HEK293 (cell line): Measurements from ENCODE around the gene COLQ.

ENCODE experiments used
- CTCF ChIA-PET: fragments of 350-600 bp; formaldehyde crosslinking; extraction: SDS; loops from one replicate; lab custom pipeline; 2021; ENCODE audit warnings: antibody characterized with exemption; lab: Yijun Ruan, JAX
- POLR2A ChIA-PET: fragments of 300-600 bp; formaldehyde crosslinking; extraction: SDS; loops from one replicate; lab custom pipeline; 2020; ENCODE audit warnings: antibody characterized with exemption, inconsistent platforms; lab: Yijun Ruan, JAX
- H3K27ac ChIP-seq: fragments of 200-500 bp; sonication (Bioruptor generic); 2 replicates; pipeline ENCODE4 v1.5.1; 2014; ENCODE audit warnings: low read depth, low read length, control low read depth, inconsistent platforms; ENCODE audit errors: extremely low read depth
- H3K36me3 ChIP-seq, 2 experiments: fragments of 200-500 bp in 1 of 2; sonication (Bioruptor generic) in 1 of 2; 1 replicate in 1 of 2; 2 replicates in 1 of 2; pipeline ENCODE4 v1.5.1; 2014 to 2017; ENCODE audit warnings: inconsistent platforms in 2 of 2, low read length in 2 of 2; ENCODE audit not compliant: control insufficient read depth in 2 of 2, insufficient read depth in 1 of 2
- H3K4me1 ChIP-seq: fragments of 200-500 bp; sonication (Bioruptor generic); 2 replicates; pipeline ENCODE4 v1.5.1; 2014; ENCODE audit warnings: mild to moderate bottlenecking, low read length, inconsistent platforms; ENCODE audit not compliant: control insufficient read depth, insufficient read depth
- H3K4me3 ChIP-seq: 2 replicates; pipeline ENCODE4 v1.5.1; 2011; ENCODE audit warnings: low read depth, mild to moderate bottlenecking, control low read depth, low read length, moderate library complexity
- H3K9me3 ChIP-seq: fragments of 200-500 bp; sonication (Bioruptor generic); 2 replicates; pipeline ENCODE4 v1.5.1; 2014; ENCODE audit warnings: low read depth, low read length, inconsistent platforms; ENCODE audit not compliant: control insufficient read depth, insufficient read depth
- EGR2 ChIP-seq: fragments of 450-650 bp; formaldehyde crosslinking; IDR thresholded peaks from 2 replicates; pipeline ENCODE4 v1.5.1; 2016; ENCODE audit warnings: low read depth, missing biosample characterization, missing genetic modification characterization
- GLIS2 ChIP-seq: fragments of 450-650 bp; formaldehyde crosslinking; IDR thresholded peaks from 2 replicates; pipeline ENCODE4 v1.5.1; 2016; ENCODE audit warnings: missing biosample characterization, missing genetic modification characterization
- KLF7 ChIP-seq: fragments of 450-650 bp; formaldehyde crosslinking; IDR thresholded peaks from 2 replicates; pipeline ENCODE4 v1.5.1; 2016; ENCODE audit warnings: missing biosample characterization, missing genetic modification characterization, borderline replicate concordance
- KLF9 ChIP-seq: fragments of 450-650 bp; formaldehyde crosslinking; IDR thresholded peaks from 2 replicates; pipeline ENCODE4 v1.5.1; 2016; ENCODE audit warnings: missing biosample characterization, missing genetic modification characterization, low read depth
- OVOL3 ChIP-seq: fragments of 450-650 bp; formaldehyde crosslinking; IDR thresholded peaks from 2 replicates; pipeline ENCODE4 v1.5.1; 2016; ENCODE audit warnings: missing biosample characterization, missing genetic modification characterization
- SALL2 ChIP-seq: fragments of 450-650 bp; formaldehyde crosslinking; IDR thresholded peaks from 2 replicates; pipeline ENCODE4 v1.5.0; 2017; ENCODE audit warnings: missing biosample characterization, mild to moderate bottlenecking, missing genetic modification characterization, borderline replicate concordance
- ZBTB7A ChIP-seq: fragments of 450-650 bp; formaldehyde crosslinking; IDR thresholded peaks from 2 replicates; pipeline ENCODE4 v1.5.1; 2016; ENCODE audit warnings: low read depth, missing biosample characterization, missing genetic modification characterization
- ZNF112 ChIP-seq: fragments of 450-650 bp; formaldehyde crosslinking; IDR thresholded peaks from 2 replicates; pipeline ENCODE4 v1.5.0; 2017; ENCODE audit warnings: missing biosample characterization, missing genetic modification characterization
- ZNF140 ChIP-seq: fragments of 450-650 bp; formaldehyde crosslinking; IDR thresholded peaks from 2 replicates; pipeline ENCODE4 v1.5.1; 2016; ENCODE audit warnings: missing biosample characterization, missing genetic modification characterization
- ZNF16 ChIP-seq: fragments of 450-650 bp; formaldehyde crosslinking; IDR thresholded peaks from 2 replicates; pipeline ENCODE4 v1.5.1; 2016; ENCODE audit warnings: low read depth, missing biosample characterization, missing genetic modification characterization
- ZNF341 ChIP-seq: fragments of 450-650 bp; formaldehyde crosslinking; IDR thresholded peaks from 2 replicates; pipeline ENCODE4; 2016; ENCODE audit warnings: low read depth, missing biosample characterization, missing genetic modification characterization
- ZNF404 ChIP-seq: fragments of 450-650 bp; formaldehyde crosslinking; IDR thresholded peaks from 2 replicates; pipeline ENCODE4 v1.5.1; 2017; ENCODE audit warnings: missing biosample characterization, missing genetic modification characterization
- ZNF426 ChIP-seq: fragments of 450-650 bp; formaldehyde crosslinking; IDR thresholded peaks from 2 replicates; pipeline ENCODE4 v1.5.1; 2017; ENCODE audit warnings: missing biosample characterization, missing genetic modification characterization, mild to moderate bottlenecking, inconsistent platforms, moderate library complexity
- ZNF473 ChIP-seq: fragments of 450-650 bp; formaldehyde crosslinking; IDR thresholded peaks from 2 replicates; pipeline ENCODE4 v1.5.1; 2017; ENCODE audit warnings: missing biosample characterization, missing genetic modification characterization
- ZNF521 ChIP-seq: fragments of 450-650 bp; formaldehyde crosslinking; IDR thresholded peaks from 2 replicates; pipeline ENCODE4 v1.5.1; 2017; ENCODE audit warnings: missing biosample characterization, mild to moderate bottlenecking, missing genetic modification characterization
- ZNF654 ChIP-seq: fragments of 450-650 bp; formaldehyde crosslinking; IDR thresholded peaks from 2 replicates; pipeline ENCODE4 v1.5.1; 2016; ENCODE audit warnings: low read depth, missing biosample characterization, missing genetic modification characterization
- ZNF707 ChIP-seq: fragments of 450-650 bp; formaldehyde crosslinking; IDR thresholded peaks from 2 replicates; pipeline ENCODE4 v1.5.1; 2016; ENCODE audit warnings: missing biosample characterization, missing genetic modification characterization
- ZNF747 ChIP-seq: fragments of 450-650 bp; formaldehyde crosslinking; IDR thresholded peaks from 2 replicates; pipeline ENCODE4 v1.5.1; 2016; ENCODE audit warnings: missing biosample characterization, missing genetic modification characterization
- ZNF776 ChIP-seq: fragments of 450-650 bp; formaldehyde crosslinking; IDR thresholded peaks from 2 replicates; pipeline ENCODE4 v1.5.0; 2017; ENCODE audit warnings: missing biosample characterization, missing genetic modification characterization, borderline replicate concordance
- ZNF791 ChIP-seq: fragments of 450-650 bp; formaldehyde crosslinking; IDR thresholded peaks from 2 replicates; pipeline ENCODE4 v1.5.1; 2016; ENCODE audit warnings: missing biosample characterization, missing genetic modification characterization
- ZSCAN23 ChIP-seq: fragments of 450-650 bp; formaldehyde crosslinking; IDR thresholded peaks from 2 replicates; pipeline ENCODE4 v1.5.1; 2016; ENCODE audit warnings: missing biosample characterization, missing genetic modification characterization
- TF ChIP-seq, protein P1 (sequence below): fragments of 450-650 bp; formaldehyde crosslinking; IDR thresholded peaks from 2 replicates; pipeline ENCODE4 v1.5.1; 2016; ENCODE audit warnings: missing biosample characterization, missing genetic modification characterization
- TF ChIP-seq, protein P2 (sequence below): fragments of 450-650 bp; formaldehyde crosslinking; IDR thresholded peaks from 2 replicates; pipeline ENCODE4 v1.5.1; 2016; ENCODE audit warnings: missing biosample characterization, missing genetic modification characterization, low read depth
- TF ChIP-seq, protein P3 (sequence below): fragments of 450-650 bp; formaldehyde crosslinking; IDR thresholded peaks from 2 replicates; pipeline ENCODE4 v1.5.1; 2016; ENCODE audit warnings: missing biosample characterization, missing genetic modification characterization
- TF ChIP-seq, protein P4 (sequence below): fragments of 450-650 bp; formaldehyde crosslinking; IDR thresholded peaks from 2 replicates; pipeline ENCODE4 v1.5.1; 2016; ENCODE audit warnings: missing biosample characterization, missing genetic modification characterization

Gene COLQ

DNA sequence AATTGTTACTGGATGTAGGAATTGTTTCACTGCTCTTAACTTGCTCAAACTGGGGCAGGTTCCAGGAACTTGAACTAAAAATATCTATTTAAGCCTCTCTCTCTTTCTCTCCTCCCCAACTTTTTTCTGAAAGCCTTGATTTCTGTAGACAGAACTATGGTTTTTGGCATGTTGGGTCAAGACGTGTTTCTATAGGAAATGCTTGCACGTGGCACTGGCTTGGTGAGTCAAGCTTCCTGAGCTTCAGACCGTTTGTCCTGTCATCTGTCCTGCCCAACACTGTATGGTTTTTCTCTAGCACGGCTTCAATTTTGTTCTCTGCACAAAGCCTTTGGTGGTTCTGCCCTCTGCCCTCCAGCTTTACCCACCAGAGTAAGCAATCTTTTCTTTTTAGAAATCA is 80.6 kb downstream of the COLQ start:
- ChIA-PET CTCF (no interaction called here), POLR2A (no interaction called here)
- no peaks in the 10 kb centered on the region for H3K4me1 ChIP-seq
- H3K4me3 ChIP-seq = no peak overlapping the region
- H3K27ac ChIP-seq = no peak overlapping the region
- no peaks in the 10 kb centered on the region for H3K9me3 ChIP-seq
- H3K36me3 ChIP-seq = peaks cover 55 to 80% of the 10 kb centered on the region in 2 experiments
- TF ChIP-seq ZNF140 (no peak), ZNF341 (tag by site-specific recombination) (no peak), ZNF521 (tag by site-specific recombination) (no peak), ZNF747 (tag by site-specific recombination) (no peak), ZNF791 (tag by site-specific recombination) (no peak), ZNF776 (tag by site-specific recombination) (no peak), ZSCAN23 (no peak), KLF9 (no peak), ZNF707 (tag by site-specific recombination) (no peak), ZNF112 (tag by site-specific recombination) (no peak), SALL2 (tag by site-specific recombination) (no peak), ZNF654 (tag by site-specific recombination) (no peak), EGR2 (no peak), ZNF16 (no peak), ZNF404 (no peak)
- TF ChIP-seq, protein P1, sequence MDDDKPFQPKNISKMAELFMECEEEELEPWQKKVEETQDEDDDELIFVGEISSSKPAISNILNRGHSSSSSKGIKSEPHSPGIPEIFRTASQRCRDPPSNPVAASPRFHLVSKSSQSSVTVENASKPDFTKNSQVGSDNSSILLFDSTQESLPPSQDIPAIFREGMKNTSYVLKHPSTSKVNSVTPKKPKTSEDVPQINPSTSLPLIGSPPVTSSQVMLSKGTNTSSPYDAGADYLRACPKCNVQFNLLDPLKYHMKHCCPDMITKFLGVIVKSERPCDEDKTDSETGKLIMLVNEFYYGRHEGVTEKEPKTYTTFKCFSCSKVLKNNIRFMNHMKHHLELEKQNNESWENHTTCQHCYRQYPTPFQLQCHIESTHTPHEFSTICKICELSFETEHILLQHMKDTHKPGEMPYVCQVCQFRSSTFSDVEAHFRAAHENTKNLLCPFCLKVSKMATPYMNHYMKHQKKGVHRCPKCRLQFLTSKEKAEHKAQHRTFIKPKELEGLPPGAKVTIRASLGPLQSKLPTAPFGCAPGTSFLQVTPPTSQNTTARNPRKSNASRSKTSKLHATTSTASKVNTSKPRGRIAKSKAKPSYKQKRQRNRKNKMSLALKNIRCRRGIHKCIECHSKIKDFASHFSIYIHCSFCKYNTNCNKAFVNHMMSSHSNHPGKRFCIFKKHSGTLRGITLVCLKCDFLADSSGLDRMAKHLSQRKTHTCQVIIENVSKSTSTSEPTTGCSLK = no peak

GRCh38 chr3:15439476-15439875 is 82.0 kb downstream of the COLQ start:
- no peaks in the 10 kb centered on the region for H3K4me1 ChIP-seq
- TF ChIP-seq ZNF521 (tag by site-specific recombination) (no peak), ZNF776 (tag by site-specific recombination) (no peak), ZNF473 (tag by site-specific recombination) (no peak)
- TF ChIP-seq, all 188 proteins: peak for 0
- H3K9me3 ChIP-seq = no peaks in the 10 kb centered on the region
- POLR2A ChIA-PET = no interaction called here
- H3K4me3 ChIP-seq = no peak overlapping the region
- peaks cover 69 to 94% of the 10 kb centered on the region in 2 experiments for H3K36me3 ChIP-seq
- no peak overlapping the region for H3K27ac ChIP-seq
- CTCF ChIA-PET = interaction anchor here (0.5 to 0.6 kb wide), 2 partner anchors 10 to 118 kb away, joined by 3 read pairs; no protein-coding TSS in a partner anchor

GRCh38 chr3:15438983-15439382 is 82.5 kb downstream of the COLQ start:
- POLR2A ChIA-PET = no interaction called here
- CTCF ChIA-PET = interaction anchor here (0.6 kb wide), 2 partner anchors 34 to 118 kb away, joined by 3 to 6 read pairs; no protein-coding TSS in a partner anchor
- TF ChIP-seq ZNF426 (tag by site-specific recombination) = no peak
- TF ChIP-seq, protein P2, sequence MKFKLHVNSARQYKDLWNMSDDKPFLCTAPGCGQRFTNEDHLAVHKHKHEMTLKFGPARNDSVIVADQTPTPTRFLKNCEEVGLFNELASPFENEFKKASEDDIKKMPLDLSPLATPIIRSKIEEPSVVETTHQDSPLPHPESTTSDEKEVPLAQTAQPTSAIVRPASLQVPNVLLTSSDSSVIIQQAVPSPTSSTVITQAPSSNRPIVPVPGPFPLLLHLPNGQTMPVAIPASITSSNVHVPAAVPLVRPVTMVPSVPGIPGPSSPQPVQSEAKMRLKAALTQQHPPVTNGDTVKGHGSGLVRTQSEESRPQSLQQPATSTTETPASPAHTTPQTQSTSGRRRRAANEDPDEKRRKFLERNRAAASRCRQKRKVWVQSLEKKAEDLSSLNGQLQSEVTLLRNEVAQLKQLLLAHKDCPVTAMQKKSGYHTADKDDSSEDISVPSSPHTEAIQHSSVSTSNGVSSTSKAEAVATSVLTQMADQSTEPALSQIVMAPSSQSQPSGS (tag by site-specific recombination) = no peak
- TF ChIP-seq GLIS2 (tag by site-specific recombination) = no peak
- TF ChIP-seq, protein P3, sequence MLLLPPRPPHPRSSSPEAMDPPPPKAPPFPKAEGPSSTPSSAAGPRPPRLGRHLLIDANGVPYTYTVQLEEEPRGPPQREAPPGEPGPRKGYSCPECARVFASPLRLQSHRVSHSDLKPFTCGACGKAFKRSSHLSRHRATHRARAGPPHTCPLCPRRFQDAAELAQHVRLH (tag by site-specific recombination) = no peak
- no peak for TF ChIP-seq KLF7 (tag by site-specific recombination)
- TF ChIP-seq ZBTB7A (tag by site-specific recombination) = no peak
- no peak for TF ChIP-seq OVOL3 (tag by site-specific recombination)
- TF ChIP-seq, protein P4, sequence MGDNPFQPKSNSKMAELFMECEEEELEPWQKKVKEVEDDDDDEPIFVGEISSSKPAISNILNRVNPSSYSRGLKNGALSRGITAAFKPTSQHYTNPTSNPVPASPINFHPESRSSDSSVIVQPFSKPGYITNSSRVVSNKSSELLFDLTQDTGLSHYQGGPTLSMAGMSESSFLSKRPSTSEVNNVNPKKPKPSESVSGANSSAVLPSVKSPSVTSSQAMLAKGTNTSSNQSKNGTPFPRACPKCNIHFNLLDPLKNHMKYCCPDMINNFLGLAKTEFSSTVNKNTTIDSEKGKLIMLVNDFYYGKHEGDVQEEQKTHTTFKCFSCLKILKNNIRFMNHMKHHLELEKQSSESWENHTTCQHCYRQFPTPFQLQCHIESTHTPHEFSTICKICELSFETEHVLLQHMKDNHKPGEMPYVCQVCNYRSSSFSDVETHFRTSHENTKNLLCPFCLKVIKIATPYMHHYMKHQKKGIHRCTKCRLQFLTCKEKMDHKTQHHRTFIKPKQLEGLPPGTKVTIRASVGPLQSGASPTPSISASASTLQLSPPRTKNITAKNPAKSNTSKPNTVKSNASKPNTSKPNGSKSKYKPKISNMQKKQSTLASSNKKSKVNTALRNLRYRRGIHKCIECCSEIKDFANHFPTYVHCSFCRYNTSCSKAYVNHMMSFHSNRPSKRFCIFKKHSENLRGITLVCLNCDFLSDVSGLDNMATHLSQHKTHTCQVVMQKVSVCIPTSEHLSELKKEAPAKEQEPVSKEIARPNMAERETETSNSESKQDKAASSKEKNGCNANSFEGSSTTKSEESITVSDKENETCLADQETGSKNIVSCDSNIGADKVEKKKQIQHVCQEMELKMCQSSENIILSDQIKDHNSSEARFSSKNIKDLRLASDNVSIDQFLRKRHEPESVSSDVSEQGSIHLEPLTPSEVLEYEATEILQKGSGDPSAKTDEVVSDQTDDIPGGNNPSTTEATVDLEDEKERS = no peak

More at GRCh38 chr3:15438983-15439382, 82.5 kb downstream of the COLQ start:
- Histone ChIP-seq H3K4me1 (no peaks in the 10 kb centered on the region), H3K36me3 (peaks cover 74 to 97% of the 10 kb centered on the region in 2 experiments), H3K4me3 (no peak overlapping the region), H3K27ac (no peak overlapping the region), H3K9me3 (no peaks in the 10 kb centered on the region)
